Ishikawa (cell line): ENCODE data around the gene NFAM1.

Source experiments
- CEBPB ChIP-seq: IDR thresholded peaks from 2 replicates; pipeline ENCODE4 v1.6.1; 2012
- CREB1 ChIP-seq: IDR thresholded peaks from 2 replicates; pipeline ENCODE4 v1.6.1; 2012; ENCODE audit warnings: low read depth
- EGR1 ChIP-seq: IDR thresholded peaks from 2 replicates; pipeline ENCODE4 v1.6.1; 2012
- EP300 ChIP-seq: IDR thresholded peaks from 2 replicates; pipeline ENCODE4 v1.6.1; 2012; ENCODE audit warnings: borderline replicate concordance
- FOXM1 ChIP-seq: IDR thresholded peaks from 2 replicates; pipeline ENCODE4 v1.6.1; 2012; ENCODE audit warnings: low read depth, borderline replicate concordance
- NFIC ChIP-seq: IDR thresholded peaks from 2 replicates; pipeline ENCODE4 v1.6.1; 2012
- RAD21 ChIP-seq: IDR thresholded peaks from 2 replicates; pipeline ENCODE4 v1.6.1; 2012; ENCODE audit warnings: low read depth
- TAF1 ChIP-seq: IDR thresholded peaks from 2 replicates; pipeline ENCODE4 v1.6.1; 2012; ENCODE audit warnings: low read depth, mild to moderate bottlenecking
- TEAD4 ChIP-seq: IDR thresholded peaks from 2 replicates; pipeline ENCODE4 v1.6.1; 2012
- USF1 ChIP-seq: IDR thresholded peaks from 2 replicates; pipeline ENCODE4 v1.6.1; 2012
- YY1 ChIP-seq: IDR thresholded peaks from 2 replicates; pipeline ENCODE4 v1.6.1; 2012; ENCODE audit warnings: low read depth
- ZBTB7A ChIP-seq: IDR thresholded peaks from 2 replicates; pipeline ENCODE4 v1.6.1; 2012; ENCODE audit warnings: low read depth
- TF ChIP-seq, protein P1 (sequence below): IDR thresholded peaks from 2 replicates; pipeline ENCODE4 v1.6.1; 2012; ENCODE audit warnings: low read depth, mild to moderate bottlenecking
- TF ChIP-seq, protein P2 (sequence below): IDR thresholded peaks from 2 replicates; pipeline ENCODE4 v1.6.1; 2012

DNA sequence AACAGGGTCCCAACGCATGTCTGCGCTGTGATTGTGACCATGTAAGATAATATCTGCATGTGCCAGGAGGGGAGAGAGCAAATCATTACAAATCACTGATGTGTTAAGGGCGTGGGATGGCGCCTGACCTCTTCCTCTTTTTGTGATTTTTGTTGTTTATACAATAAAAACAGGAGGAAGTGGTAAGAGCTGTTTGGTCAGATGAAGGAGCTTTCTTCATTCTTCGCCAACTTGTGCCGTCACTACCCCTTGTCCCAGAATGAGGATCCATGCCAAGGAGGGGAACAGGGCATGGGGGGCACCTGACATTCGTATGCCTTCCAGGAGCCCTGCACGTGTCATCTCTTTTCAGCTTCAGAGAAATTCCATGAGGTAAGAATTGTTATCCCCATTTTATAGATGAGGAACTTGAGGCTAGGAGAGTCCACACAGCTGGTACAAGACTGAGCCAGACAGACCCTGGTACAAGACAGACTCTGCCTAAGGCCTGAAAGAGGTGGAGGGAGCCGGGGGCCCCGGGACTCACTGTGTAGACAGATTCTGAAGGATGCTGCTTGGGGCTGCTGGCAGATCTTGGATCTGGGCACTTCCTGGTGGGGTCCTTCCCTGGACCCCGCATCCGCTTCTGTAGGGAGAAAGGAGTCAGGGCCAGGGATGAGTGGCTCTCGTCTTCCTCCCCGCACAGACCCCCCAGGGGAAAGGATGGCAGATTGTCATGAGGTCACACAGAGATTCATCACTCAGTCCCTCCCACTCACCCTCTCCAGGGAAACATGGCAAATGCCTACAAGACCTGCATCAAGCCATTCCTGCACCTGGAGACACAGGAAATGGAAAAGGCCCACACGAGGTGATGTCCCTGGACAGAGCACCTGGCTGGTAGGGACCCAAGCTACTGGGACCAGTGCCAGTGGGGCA lies 34.6 kb downstream of the NFAM1 start:
- TF ChIP-seq YY1 (no peak), CREB1 (no peak), EP300 (no peak), TAF1 (no peak), RAD21 (no peak), TEAD4 (no peak), EGR1 (no peak), USF1 (no peak), ZBTB7A (no peak), CEBPB (no peak), NFIC (no peak), FOXM1 (no peak)
- TF ChIP-seq, protein P1, sequence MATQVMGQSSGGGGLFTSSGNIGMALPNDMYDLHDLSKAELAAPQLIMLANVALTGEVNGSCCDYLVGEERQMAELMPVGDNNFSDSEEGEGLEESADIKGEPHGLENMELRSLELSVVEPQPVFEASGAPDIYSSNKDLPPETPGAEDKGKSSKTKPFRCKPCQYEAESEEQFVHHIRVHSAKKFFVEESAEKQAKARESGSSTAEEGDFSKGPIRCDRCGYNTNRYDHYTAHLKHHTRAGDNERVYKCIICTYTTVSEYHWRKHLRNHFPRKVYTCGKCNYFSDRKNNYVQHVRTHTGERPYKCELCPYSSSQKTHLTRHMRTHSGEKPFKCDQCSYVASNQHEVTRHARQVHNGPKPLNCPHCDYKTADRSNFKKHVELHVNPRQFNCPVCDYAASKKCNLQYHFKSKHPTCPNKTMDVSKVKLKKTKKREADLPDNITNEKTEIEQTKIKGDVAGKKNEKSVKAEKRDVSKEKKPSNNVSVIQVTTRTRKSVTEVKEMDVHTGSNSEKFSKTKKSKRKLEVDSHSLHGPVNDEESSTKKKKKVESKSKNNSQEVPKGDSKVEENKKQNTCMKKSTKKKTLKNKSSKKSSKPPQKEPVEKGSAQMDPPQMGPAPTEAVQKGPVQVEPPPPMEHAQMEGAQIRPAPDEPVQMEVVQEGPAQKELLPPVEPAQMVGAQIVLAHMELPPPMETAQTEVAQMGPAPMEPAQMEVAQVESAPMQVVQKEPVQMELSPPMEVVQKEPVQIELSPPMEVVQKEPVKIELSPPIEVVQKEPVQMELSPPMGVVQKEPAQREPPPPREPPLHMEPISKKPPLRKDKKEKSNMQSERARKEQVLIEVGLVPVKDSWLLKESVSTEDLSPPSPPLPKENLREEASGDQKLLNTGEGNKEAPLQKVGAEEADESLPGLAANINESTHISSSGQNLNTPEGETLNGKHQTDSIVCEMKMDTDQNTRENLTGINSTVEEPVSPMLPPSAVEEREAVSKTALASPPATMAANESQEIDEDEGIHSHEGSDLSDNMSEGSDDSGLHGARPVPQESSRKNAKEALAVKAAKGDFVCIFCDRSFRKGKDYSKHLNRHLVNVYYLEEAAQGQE: no peak
- TF ChIP-seq, protein P2, sequence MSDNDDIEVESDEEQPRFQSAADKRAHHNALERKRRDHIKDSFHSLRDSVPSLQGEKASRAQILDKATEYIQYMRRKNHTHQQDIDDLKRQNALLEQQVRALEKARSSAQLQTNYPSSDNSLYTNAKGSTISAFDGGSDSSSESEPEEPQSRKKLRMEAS: no peak
